Neutrophil (primary cell): ENCODE results near the gene KCNQ5.

ENCODE experiments used
- H3K27ac ChIP-seq: fragments of 200-600 bp; sonication (generic); 2 replicates; pipeline ENCODE4 v1.5.1; 2016; ENCODE audit warnings: mild to moderate bottlenecking, moderate library complexity
- H3K27me3 ChIP-seq: fragments of 200-600 bp; sonication (generic); 2 replicates; pipeline ENCODE4 v1.6.0; 2016; ENCODE audit warnings: mild to moderate bottlenecking
- H3K36me3 ChIP-seq: fragments of 200-600 bp; sonication (generic); 2 replicates; pipeline ENCODE4 v1.5.1; 2017
- H3K4me1 ChIP-seq, 2 experiments: fragments of 200-600 bp in 1 of 2; sonication (generic) in 1 of 2; 1 replicate in 1 of 2; 2 replicates in 1 of 2; pipeline versions ENCODE4 v1.5.1 to v1.6.1; 2013 to 2016; ENCODE audit warnings: low read depth in 1 of 2, low read length in 1 of 2, mild to moderate bottlenecking in 1 of 2, moderate library complexity in 1 of 2; ENCODE audit not compliant: control insufficient read depth in 1 of 2, insufficient read depth in 1 of 2
- H3K4me3 ChIP-seq, 2 experiments: fragments of 200-600 bp in 1 of 2; sonication (generic) in 1 of 2; 1 replicate in 1 of 2; 2 replicates in 1 of 2; pipeline ENCODE4 v1.5.1; 2013 to 2016; ENCODE audit warnings: low read depth in 1 of 2, low read length in 1 of 2, mild to moderate bottlenecking in 1 of 2, moderate library complexity in 1 of 2
- H3K9me3 ChIP-seq: fragments of 200-600 bp; sonication (generic); 2 replicates; pipeline ENCODE4 v1.5.1; 2016
- CTCF ChIP-seq: fragments of 200-600 bp; sonication (generic); IDR thresholded peaks from 2 replicates; pipeline ENCODE4 v1.5.1; 2016; ENCODE audit warnings: antibody characterized with exemption

Gene KCNQ5

GRCh38 chr6:72850040-72850439 lies 228.2 kb downstream of the KCNQ5 start:
- no peak overlapping the region for H3K27ac ChIP-seq
- no peak for TF ChIP-seq CTCF
- H3K4me1 ChIP-seq = no peaks in the 10 kb centered on the region
- H3K4me3 ChIP-seq = no peak overlapping the region
- no peaks in the 10 kb centered on the region for H3K27me3 ChIP-seq
- no peaks in the 10 kb centered on the region for H3K36me3 ChIP-seq
- H3K9me3 ChIP-seq = no peaks in the 10 kb centered on the region

- no peak for TF ChIP-seq CTCF
- no peak overlapping the region for H3K4me3 ChIP-seq
- H3K4me1 ChIP-seq = no peaks in the 10 kb centered on the region
- no peak overlapping the region for H3K27ac ChIP-seq
- no peaks in the 10 kb centered on the region for H3K27me3 ChIP-seq
- H3K9me3 ChIP-seq = no peaks in the 10 kb centered on the region
- no peaks in the 10 kb centered on the region for H3K36me3 ChIP-seq
Measured at GRCh38 chr6:72850469-72850868, 228.6 kb downstream of the KCNQ5 start.

GRCh38 chr6:72855471-72855870 lies 233.6 kb downstream of the KCNQ5 start:
- Histone ChIP-seq H3K4me3 (no peak overlapping the region), H3K9me3 (no peaks in the 10 kb centered on the region), H3K27ac (no peak overlapping the region), H3K36me3 (no peaks in the 10 kb centered on the region), H3K27me3 (no peaks in the 10 kb centered on the region), H3K4me1 (no peaks in the 10 kb centered on the region)
- TF ChIP-seq CTCF = no peak

- H3K9me3 ChIP-seq = no peaks in the 10 kb centered on the region
- no peak overlapping the region for H3K4me3 ChIP-seq
Measured at GRCh38 chr6:72856801-72857200, 234.9 kb downstream of the KCNQ5 start.

GRCh38 chr6:72857791-72858585 lies 236.1 kb downstream of the KCNQ5 start:
- H3K27me3 ChIP-seq = no peaks in the 10 kb centered on the region
- no peaks in the 10 kb centered on the region for H3K9me3 ChIP-seq
- no peak for TF ChIP-seq CTCF
- no peak overlapping the region for H3K4me3 ChIP-seq
- H3K4me1 ChIP-seq = peaks cover 5 to 9% of the 10 kb centered on the region in 2 experiments
- no peaks in the 10 kb centered on the region for H3K36me3 ChIP-seq
- no peak overlapping the region for H3K27ac ChIP-seq

More at GRCh38 chr6:72856801-72857200, 234.9 kb downstream of the KCNQ5 start:
- no peaks in the 10 kb centered on the region for H3K27me3 ChIP-seq
- H3K27ac ChIP-seq = no peak overlapping the region
- H3K4me1 ChIP-seq = peaks cover 0 to under 1% of the 10 kb centered on the region in 2 experiments
- no peaks in the 10 kb centered on the region for H3K36me3 ChIP-seq
- no peak for TF ChIP-seq CTCF
